Activated gamma-delta T cell treated with Interleukin-2 at 50 U/mL for 16 hours (primary cell): ENCODE results near the gene NAIF1.
"Not testable (repeated sequence)": the region's sequence is repeated elsewhere in the genome, so short reads cannot be mapped to it uniquely, and the experiment has no call there.

ENCODE experiments used
- DNase-seq: peaks from one replicate; pipeline ENCODE4 v3.0.0-alpha.2; 2020

Gene NAIF1

DNA sequence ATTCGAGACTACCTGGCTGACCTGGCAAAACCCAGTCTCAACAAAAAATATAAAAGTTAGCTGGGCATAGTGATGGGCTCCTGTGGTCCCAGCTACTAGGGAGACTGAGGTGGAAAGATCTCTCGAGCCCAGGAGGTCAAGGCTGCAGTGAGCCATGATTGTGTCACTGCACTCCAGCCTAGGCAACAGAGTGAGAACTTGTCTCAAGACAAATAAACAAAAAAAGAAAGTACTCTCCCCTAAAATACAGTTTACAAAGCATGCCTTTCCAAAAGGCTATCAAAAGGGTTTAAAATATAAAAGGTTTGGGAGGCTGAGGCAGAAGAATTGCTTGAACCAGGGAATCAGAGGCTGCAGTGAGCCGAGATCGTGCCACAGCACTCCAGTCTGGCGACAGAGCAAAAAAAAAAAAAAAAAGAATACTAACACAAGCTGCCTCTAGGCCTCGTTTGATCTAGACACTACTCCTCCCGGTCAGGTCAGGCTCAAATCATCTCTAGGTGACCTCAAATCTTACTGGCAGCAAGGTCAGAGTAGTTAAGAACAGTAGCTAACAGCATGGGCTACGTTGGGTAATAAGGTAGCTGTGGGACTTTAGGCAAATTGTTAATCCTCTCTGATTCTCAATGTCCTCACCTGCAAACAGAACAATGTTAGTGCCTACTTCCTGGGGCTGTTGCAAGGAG lies 9.3 kb downstream of the NAIF1 start:
- no peak for DNase-seq

DNA sequence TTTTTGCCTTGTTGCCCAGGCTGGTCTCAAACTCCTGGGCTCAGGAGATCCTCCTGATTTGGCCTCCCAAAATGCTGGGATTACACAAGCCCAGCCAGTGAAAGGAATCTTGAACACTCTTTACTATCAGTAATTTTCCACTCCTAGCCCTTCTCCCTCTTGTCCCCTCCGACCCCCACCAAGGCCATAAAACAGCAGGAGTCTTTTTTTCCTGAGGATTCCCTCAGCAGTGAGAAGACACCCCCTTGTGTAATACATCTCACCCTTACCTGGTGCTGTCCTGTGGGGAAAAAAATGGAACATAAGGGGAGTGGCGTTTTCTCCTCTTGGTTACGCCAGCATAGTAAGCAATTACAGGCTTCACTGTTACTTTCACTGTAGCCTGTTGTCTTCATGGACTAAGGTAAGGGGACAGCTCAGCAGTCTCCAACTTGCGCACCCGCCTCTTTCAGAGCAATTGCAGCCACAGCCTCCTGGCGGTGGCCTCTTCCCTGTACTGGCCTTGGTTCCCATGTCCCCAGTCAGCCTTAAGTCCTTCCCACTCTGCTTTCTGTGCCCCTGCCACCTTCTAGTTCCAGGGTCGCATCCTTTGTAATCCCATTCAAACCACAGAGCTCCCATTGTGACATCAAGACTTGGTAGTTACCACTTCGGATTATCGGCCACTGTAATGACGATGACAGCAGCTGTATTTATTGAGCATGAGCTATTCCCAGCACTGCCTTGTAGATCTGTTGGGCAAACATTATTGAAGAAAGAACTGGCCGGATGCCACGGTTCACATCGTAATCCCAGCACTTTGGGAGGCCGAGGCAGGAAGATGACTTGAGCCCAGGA lies 10.0 kb downstream of the NAIF1 start:
- DNase-seq, result no peak

DNA sequence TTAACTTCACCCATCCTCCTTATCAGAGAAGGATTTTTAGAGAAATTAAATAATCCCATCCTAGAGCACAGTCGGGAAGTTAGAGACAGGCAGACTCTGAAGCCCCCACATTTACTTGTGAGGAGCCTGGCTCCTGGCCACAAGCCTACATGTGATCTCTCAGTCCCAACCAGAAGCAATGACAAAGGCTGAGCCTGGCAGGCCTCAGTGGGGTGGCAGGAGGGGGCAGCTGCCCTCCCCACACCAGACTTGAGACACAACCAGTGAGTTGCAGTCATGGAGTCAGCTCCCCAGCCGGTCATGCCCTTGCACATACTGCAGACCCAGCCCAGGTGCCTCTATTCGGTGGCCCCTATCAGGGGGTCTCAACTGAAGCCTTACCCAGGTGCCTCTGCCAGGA lies 11.0 kb downstream of the NAIF1 start:
- no peak for DNase-seq

DNA sequence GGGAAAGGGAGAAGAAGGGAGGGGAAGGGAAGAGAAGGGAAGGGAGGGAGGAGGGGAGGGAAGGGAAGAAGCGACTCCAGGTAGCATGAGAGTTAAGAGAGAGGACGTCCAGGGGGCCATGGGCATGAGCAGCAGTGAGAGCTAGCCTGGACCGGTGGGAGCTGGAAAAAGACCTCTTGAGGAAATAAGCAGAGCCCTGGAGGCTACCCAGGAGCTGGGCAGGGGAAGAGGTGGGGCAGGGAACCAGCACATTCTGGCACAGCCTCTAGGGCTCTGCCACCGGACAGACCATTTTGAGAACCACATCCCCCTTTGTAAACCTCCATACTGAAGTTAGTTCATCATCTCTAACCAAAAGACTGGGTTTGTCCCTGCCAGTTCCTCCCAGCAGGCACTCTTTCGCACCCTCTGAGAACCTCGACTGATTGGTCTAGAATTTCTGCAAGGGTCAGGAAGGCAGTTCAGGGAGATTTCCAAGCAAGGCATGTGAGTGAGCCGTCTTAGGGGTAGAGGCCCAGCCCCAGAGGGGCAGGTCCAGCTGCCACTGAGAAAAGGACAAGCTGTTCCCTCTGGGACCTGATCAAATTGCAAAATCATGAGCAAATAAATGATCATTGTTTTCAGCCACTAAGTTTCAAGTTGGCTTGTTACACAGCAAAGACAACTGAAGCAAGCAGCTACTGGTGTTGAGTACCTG lies 11.6 kb downstream of the NAIF1 start:
- no peak for DNase-seq

GRCh38 chr9:128054087-128054486 lies 13.0 kb downstream of the NAIF1 start:
- no peak for DNase-seq

- no peak for DNase-seq
Measured at GRCh38 chr9:128053560-128053959, 13.6 kb downstream of the NAIF1 start.

GRCh38 chr9:128051932-128052709 lies 15.0 kb downstream of the NAIF1 start:
- DNase-seq, result no peak

DNA sequence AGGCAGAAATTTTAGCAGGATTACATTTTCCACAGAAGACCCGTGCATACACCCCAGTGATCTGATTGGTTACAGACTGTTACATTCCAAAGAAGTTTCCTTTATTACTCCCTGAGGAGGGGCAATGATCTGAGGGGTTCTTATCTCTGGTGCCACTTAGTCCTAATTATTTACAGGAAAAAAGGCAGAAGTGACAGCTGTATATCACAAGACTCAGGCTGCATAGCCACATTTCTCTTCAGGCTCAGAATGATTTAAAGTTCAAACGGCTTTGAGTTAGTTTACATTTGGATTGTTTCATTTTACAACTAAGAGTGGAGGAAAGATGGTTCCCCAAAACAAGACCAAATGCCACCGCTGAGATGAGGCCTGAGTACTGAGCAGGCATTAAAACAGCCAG lies 17.3 kb downstream of the NAIF1 start:
- DNase-seq, result no peak

DNA sequence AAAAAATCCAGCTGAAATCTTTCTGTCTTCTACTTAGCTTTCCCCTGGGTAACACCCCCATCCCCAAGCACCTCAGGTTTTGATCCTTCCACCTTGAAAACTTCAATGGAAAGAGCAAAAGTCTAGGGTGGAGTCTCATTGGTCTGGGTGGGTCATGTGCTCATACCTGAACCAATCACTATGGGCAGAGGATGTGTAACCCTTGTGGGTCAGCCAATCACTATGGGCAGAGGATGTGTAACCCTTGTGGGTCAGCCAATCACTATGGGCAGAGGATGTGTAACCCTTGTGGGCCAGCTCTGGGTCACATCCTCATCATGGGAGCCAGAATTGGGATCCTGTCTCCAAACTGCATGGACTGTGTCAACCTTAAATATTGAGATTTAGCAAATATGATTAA lies 18.5 kb downstream of the NAIF1 start:
- DNase-seq, result no peak

DNA sequence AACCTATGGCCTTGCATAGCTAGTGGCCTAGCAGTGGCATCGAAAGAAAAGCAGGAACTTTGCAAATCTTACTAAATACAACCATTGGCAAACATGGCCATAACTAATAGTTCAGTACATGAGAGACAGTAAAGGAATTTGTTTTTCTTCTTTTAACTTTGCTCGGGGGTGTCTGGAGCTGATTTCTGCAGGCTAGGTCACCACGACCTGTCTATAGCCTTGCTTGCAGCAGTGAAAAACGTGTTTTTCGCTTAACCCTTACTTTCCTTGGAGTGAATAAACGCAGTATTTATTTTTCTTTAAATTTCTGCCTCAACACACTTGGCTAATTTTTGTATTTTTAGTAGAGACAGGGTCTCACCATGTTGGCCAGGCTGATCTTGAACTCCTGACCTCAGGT lies 19.9 kb downstream of the NAIF1 start:
- DNase-seq, result no peak

DNA sequence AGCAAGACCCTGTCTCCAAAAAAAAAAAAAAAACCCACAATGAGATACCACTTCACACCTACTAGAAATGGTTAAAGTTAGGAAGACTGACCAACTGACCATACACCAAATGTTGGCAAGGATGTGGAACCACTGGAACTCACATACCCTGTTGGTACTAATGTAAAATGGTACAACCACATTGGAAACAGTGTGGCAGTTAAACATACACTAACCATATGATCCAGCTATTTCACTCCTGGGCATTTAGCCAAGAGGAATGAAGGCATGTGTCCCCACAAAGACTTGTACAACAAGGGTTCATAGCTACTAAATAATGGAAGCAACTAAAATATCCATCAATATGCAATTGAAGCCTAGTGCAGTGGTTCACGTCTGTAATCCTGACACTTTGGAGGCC lies 21.3 kb downstream of the NAIF1 start:
- no peak for DNase-seq

- DNase-seq, result not testable (repeated sequence)
Measured at GRCh38 chr9:128045409-128045808, 21.7 kb downstream of the NAIF1 start.

GRCh38 chr9:128043467-128043868 lies 23.7 kb downstream of the NAIF1 start:
- no peak for DNase-seq

DNA sequence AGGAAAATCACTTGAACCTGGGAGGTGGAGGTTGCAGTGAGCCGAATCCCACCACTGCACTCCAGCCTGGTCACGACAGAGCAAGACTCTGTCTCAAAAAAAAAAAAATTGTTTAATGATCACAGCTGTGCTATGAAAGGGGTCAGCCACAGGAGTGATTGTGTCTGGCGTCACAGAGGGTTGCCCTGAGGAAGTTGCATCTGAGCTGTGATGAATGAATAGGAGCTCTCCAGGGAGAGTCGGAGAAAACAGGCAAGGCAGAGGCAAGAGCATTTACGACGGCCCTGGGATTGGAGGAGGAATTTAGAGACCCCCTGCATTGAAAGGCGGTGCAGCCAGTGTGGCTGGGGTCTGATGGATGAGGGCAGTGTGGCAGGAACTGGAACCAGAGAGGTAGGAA lies 25.1 kb downstream of the NAIF1 start:
- DNase-seq, result no peak

GRCh38 chr9:128040783-128041182 lies 26.3 kb downstream of the NAIF1 start:
- DNase-seq, result not testable (repeated sequence)

GRCh38 chr9:128036522-128036921 lies 30.6 kb downstream of the NAIF1 start:
- not testable (repeated sequence) for DNase-seq

DNA sequence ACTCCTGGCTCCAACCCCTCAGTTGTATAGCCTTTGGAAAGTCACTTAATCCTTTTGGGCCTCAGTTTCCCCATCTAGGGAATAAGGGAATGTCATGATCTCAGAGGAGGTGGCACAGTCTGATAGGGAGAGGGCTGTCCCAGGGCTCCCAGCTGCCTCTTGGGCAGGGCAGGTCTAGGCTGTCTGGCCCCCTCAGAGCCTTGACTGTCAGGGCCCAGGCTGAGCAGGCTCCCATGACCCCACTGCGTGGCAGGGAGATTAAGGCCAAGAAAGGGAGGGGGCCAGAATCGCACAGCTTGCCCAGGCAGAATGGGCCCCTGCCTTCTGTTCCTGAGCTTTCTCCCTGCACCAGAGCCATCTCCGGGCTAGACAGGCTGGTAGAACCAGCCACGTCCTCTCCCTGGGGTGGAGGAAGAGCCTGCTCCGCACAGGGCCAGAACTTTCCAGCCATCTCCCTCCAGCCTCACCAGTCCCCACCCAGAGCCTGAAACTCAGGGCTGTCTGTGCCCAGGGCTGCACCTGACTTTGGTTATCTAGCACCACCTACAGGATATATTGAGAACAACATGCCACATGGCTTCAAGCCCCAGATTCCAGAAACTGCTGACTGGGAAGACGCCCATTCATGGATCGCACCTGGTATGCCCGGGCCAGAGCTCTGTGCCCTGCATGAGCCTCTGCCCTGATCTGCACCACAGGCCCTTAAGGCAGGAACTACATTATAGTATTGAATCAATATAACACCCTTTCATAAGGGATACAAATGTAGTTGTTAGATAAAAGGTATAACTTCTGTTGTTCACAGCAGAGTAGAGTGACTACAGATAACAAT lies 32.1 kb downstream of the NAIF1 start:
- DNase-seq, result peak; percentile 56

DNA sequence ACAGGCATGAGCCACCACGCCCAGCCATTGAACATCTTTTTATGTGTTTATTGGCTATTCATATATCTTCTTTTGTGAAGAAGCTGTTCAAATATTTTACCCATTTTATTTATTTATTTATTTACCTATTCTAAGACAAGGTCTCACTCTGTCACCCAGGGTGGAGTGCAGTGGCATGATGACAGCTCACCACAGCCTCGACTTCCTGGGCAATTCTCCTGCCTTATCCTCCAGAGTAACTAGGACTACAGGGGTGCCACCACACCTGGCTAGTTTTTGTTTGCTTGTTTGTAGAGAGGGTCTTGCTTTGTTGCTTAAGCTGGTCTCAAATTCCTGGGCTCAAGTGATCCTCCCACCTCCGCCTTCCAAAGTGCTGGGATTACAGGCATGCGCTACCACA lies 33.5 kb downstream of the NAIF1 start:
- DNase-seq, result no peak

- DNase-seq, result no peak
Measured at GRCh38 chr9:128027705-128028104, 39.4 kb downstream of the NAIF1 start.

DNA sequence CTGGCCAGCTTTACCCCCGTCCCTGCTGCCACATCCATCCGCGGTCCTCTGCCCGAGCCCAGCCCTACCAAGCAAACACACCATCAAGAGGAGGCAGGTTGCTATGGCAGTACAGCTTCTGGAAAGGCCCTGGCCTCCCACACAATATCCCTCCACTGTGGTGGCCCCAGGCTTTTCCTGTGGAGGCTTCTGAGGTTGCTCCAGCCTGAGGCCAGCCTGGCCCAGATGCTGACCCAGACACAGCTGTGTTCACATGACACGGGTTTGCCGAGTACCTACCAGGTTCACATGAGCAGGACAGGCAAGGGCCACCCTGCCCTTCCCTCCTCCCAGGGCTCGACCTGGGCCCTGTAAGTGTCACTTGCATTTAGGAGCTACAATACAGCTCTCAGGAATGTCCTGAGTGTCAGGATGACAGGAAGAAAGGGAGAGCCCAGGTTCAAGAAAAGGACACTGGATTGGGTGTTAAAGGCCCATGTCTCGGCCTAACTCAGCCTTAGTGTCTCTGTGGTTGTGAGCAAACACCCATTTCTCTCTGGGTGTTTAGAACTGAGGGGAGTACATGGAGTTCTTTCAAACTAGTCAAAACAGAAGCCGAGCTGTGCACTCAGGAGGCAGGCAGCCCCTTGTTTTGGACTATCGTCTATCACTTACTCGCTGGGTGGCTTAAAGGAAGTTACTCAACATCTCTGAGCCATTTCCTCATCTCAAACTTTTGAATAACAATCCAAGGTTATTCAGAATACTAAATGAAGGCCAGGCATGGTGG lies 40.2 kb downstream of the NAIF1 start:
- peak; percentile 59 for DNase-seq

DNA sequence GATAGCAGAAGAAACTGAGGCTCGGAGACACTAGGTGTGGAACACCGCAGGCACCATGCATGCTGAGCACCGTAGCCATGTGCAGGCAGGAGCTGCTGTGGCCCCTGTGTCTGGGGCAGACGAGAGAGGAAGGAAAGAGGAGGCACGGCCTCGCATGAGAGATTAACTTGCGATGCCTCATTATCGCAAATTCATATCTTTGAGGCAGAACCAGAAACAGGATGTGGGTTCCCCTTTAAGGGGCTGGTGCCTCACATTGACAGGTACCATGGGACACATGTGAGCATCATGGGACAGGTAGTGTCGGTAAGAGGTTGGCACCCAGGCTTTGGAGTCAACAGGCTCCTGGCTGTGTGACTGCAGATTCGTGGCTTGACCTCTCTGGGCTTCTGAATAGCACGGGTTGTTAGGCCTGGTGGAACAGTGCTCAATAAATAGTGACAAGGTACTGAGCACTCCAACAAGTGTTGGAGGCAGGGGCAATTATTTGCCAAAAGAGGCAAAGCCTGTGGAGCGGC lies 40.8 kb downstream of the NAIF1 start:
- DNase-seq, result peak; percentile 81
